ENCODE data around the gene PEX26.
"Not testable (repeated sequence)": the region's sequence is repeated elsewhere in the genome, so short reads cannot be mapped to it uniquely, and the experiment has no call there.

The PEX26 gene

GRCh38 chr22:18070556-18071306 is 7.1 kb upstream of the PEX26 start:
- DNase-seq: no peak

- DNase-seq: not testable (repeated sequence)
Measured at GRCh38 chr22:18071307-18071967, 6.4 kb upstream of the PEX26 start.

DNA sequence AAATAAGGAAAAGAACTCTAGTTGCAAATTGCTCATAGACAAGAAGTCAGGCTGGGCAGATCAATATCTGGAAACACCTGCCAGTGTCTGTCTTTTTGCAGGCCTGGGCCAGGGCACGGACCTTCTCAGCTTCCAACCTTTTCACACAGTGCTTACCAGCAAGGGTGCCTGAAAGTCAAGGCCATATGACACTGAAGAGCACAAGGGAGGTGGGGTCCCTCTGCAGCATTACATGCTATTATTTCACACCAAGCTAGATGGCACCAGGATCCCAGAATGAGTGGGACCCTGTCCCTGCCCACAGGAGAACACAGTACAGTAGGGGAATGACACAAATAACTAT is 5.9 kb upstream of the PEX26 start:
- DNase-seq: no peak

DNA sequence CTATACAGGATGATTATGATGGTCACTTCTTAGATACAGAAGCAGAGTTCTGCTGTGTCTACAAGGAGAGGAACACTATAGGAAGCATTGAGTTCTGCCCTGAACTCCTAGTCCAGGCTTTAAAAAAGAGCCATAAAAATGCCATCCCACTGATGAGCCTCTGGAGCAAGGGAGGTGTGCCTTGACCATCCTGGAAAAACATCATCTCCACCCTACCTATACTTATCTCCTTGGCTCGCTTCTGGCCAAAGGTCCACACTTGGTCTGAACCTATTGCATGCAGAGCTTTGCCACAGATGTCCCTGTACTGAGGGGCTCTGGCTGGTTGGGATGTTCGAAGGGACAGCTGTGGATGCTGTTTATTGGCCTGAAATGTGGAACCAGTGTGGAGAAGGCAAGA is 4.3 kb upstream of the PEX26 start:
- no peak for DNase-seq

GRCh38 chr22:18073927-18074326 is 3.9 kb upstream of the PEX26 start:
- not testable (repeated sequence) for DNase-seq

DNA sequence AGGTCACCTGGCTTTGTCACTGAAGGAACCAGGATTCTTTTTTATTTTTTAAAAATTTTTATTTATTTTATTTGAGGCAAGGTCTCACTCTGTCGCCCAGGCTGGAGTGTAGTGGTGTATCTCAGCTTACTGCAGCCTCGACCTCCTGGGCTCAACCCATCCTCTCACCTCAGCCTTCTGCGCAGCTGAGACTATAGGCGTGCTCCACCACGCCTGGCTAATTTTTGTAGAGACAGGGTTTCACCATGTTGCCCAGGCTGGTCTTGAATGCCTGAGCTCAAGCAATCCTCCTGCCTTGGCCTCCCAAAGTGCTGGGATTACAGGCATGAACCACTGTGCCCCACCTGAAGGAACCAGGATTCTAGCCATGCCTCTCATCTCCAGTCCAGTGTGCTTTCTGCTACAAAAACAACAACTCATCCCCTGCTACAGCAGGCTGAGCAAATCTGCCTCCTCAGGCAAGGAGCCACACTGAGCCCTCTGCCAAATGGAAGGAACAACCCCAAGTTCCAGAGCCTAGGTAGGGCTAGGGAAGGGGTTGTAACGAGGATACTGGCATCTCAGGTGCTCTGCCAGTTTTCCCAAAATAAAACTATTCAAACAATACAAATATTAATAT is 2.6 kb upstream of the PEX26 start:
- peak in 1 of 51 donors; percentile 41 for DNase-seq

DNA sequence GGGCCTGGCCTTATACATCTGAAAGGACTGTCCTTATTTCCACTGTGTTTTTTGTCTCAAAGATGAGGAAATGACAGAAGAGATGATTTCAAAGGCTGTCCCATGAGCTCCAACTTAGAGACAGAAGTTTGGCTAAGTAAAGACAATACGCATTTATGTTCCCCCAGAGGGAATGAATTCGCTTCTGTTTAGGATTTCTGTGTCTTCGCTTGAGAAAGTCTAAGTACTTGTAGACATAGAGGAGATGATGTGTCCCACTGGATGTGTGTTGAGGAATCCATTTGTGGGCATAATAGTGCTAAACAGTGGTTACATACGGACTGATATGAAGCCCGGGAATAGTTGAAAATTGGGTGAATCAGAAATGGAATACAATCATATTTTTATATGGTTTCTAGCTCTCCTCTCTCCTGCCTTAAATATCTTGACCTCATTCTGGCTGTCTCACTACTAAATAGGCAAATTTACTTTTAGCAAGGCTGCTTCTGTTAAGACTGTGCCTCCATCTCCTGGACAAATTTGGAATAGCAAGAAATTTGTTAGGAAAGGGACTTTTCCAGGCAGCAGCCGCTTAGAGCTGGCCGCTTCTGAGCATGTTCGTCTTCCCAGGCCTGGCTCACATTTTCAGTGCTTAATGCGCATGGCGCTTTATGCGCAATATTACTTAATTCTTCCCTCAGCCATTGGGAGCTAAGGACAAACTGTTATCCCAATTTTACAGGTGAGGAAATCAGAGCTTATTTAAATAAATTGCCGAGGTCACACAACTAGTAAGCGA is 1.9 kb upstream of the PEX26 start:
- DNase-seq: peak in 37 of 51 donors; percentile 5 to 91 (median 40)

GRCh38 chr22:18077087-18077638 is 627 bp upstream of the PEX26 start:
- DNase-seq: no peak

DNA sequence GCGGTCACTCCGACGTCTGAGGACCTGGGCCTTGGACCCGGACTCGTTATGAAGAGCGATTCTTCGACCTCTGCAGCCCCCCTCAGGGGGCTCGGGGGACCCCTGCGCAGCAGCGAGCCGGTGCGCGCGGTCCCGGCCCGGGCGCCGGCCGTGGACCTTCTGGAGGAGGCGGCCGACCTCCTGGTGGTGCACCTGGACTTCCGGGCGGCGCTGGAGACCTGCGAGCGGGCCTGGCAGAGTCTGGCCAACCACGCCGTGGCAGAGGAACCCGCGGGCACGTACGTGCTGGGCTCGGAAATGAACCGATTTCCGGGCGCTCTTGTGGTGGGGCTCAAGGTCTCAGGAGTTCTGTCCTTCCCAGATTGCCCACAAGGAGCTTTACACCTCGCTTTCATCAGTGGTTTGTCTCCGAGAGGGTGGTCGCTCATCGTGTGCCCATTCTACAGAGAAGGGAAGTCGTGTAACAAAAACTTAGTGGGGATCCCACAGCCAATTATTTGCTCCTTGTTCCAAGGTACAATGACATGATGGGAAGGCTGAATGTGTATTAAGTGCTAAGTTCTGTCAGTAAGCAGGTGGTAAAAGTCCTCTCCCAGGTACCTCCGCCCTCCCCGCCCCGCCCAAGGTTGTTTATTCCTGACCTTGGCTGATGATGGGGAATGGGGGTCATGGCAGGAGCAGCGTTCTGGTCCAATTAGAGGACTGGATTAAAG is 695 bp downstream of the PEX26 start:
- DNase-seq: peak in 2 of 51 donors; percentile 20 to 46

GRCh38 chr22:18079706-18080233 is 2.0 kb downstream of the PEX26 start:
- DNase-seq: no peak

- no peak for DNase-seq
Measured at GRCh38 chr22:18081416-18081815, 3.6 kb downstream of the PEX26 start.

GRCh38 chr22:18082467-18082866 is 4.7 kb downstream of the PEX26 start:
- no peak for DNase-seq

DNA sequence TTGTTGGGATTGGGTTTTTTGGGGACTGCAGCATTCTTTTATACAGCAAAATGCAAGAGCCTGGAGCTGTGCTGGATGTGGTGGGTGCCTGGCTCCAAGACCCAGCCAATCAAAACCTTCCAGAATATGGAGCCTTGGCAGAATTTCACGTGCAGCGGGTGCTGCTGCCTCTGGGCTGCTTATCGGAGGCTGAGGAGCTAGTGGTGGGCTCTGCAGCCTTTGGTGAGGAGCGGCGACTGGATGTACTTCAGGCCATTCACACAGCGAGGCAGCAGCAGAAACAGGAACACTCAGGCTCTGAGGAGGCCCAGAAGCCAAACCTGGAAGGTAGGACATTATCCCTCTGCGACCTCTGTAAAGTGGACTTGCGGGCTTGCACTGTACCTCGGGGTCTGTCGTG is 5.6 kb downstream of the PEX26 start:
- no peak for DNase-seq

- no peak for DNase-seq
Measured at GRCh38 chr22:18085188-18085587, 7.4 kb downstream of the PEX26 start.

- no peak for DNase-seq
Measured at GRCh38 chr22:18087350-18087855, 9.6 kb downstream of the PEX26 start.

GRCh38 chr22:18088825-18089568 is 11.2 kb downstream of the PEX26 start:
- DNase-seq: peak in 2 of 51 donors; percentile 28 to 39

- DNase-seq: no peak
Measured at GRCh38 chr22:18090286-18090685, 12.5 kb downstream of the PEX26 start.

DNA sequence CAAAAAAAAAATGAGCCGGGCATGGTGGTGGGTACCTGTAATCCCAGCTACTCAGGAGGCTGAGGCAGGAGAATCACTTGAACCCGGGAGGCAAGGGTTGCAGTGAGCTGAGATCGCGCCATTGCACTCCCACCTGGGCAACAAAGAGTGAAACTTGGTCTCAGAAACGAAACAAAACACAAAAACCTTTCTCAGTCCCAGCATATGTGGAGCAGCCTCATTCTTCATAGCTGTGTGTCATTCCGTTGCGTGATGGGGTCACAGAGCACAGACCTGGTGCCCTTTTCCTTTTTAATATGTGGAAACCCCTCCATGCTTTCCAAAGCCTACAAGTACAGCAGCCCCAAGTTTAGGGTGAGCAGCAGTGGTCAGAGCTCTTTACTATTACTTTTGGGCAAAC is 13.7 kb downstream of the PEX26 start:
- no peak for DNase-seq

DNA sequence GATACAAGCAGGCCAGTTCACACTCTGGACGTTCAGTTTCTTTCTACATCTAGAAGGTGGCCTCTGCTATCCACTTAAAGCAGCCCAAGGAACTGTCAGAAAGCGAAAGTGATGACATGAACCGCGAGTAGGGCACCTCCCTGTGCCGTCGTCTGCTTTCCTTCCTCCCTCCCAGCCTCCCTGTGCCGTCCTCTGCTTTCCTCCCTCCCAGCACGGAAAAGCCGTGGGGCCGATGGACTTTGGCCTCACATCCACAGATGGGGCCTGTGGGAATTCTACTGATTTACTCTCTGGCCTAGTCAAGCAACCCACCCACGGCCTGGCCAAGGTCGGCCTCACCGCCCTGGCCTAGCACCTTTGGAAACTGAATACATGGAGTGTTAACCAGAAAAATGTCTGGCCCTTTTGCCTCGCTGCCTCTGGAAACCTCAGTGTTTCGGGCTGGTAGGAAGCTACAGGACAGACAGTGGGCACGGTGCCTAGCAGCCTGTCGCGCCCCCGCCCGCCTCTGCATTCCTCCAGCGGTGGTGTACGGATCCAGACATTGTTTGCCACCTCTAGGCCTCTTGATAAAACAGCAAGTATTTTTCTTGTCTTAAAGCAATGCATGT is 14.2 kb downstream of the PEX26 start:
- peak in 1 of 51 donors; percentile 15 for DNase-seq
